Measurements from ENCODE around the gene FAM83G. TPM values are rescaled to one million over a fixed set of nuclear protein-coding genes. Genes with fewer than 3 reads are reported as not detected.
"Not testable (repeated sequence)": the region's sequence is repeated elsewhere in the genome, so short reads cannot be mapped to it uniquely, and the experiment has no call there.

Gene FAM83G
- total RNA-seq, 1 experiment from 2014 or later, result 38.7 TPM

DNA sequence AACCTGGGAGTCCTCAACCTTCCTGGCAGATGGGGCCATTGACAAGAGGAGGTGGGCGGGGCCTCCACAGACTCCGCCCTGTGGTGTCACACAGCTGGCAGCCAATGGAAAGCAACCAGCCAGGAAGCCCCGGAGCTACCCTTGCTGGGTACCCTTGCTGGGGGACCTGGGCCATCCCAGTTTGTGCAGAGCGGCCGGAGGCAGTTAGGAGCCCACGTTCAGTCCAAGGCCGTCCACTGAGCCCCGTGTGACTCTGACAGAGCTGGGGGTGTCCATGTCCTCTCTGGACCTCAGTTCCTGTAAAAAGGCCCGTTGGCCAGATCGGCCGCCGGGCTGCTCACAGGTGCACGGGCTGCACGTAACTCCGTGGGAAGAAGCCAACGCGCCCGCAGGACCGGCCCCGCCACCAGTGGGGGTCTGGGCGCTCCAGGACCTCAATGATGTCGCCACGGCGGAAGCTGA, 17.1 kb upstream of the FAM83G start:
- WGBS (ENCODE audit: extremely low coverage, insufficient read length, low lambda C conversion rate), result no CpG with 5 or more reads among the region's 24 CpGs
- H3K27ac Mint-ChIP-seq, result peak overlapping the region in 1 of 3 experiments; percentile 62; a peak in 1 of 7 replicates
- Histone ChIP-seq H3K23me2 (ENCODE audit: insufficient read length, low read depth, low read length, poor library complexity, severe bottlenecking) (no peaks in the 10 kb centered on the region), H3K18ac (ENCODE audit: insufficient read length, low read depth, low read length) (no peak overlapping the region), H3K79me2 (ENCODE audit: insufficient read depth, low read length) (no peaks in the 10 kb centered on the region), H3K4me2 (ENCODE audit: insufficient read depth, insufficient read length, low read length) (no peak overlapping the region), H4K20me1 (ENCODE audit: control insufficient read depth, insufficient read depth, insufficient read length) (no peaks in the 10 kb centered on the region), H2AFZ (ENCODE audit: low read length) (no peak overlapping the region), H3K79me1 (ENCODE audit: insufficient read depth, low read depth, low read length, poor library complexity, severe bottlenecking) (no peaks in the 10 kb centered on the region), H3K56ac (ENCODE audit: insufficient read length, low read depth, low read length) (no peak overlapping the region), H4K91ac (ENCODE audit: insufficient read length, low read depth, low read length) (no peak overlapping the region), H3K23ac (ENCODE audit: insufficient read length, low read depth, low read length) (no peak overlapping the region), H3K27me3 (ENCODE audit: insufficient read depth, low read length) (no peaks in the 10 kb centered on the region; the same call in 1 of the 2 replicates), H3K27ac (ENCODE audit: insufficient read length, low read depth, low read length) (no peak overlapping the region), H3K9me3 (ENCODE audit: control insufficient read depth, low read depth, low read length) (no peaks in the 10 kb centered on the region), H4K5ac (ENCODE audit: insufficient read length, low read depth, low read length) (no peak overlapping the region), H3K4me1 (ENCODE audit: insufficient read depth, low read length) (no peaks in the 10 kb centered on the region), H3K9ac (ENCODE audit: extremely low read depth, insufficient read length, low read length) (no peak overlapping the region), H2BK120ac (ENCODE audit: low read depth, low read length, poor library complexity, severe bottlenecking) (no peak overlapping the region), H2BK5ac (ENCODE audit: insufficient read length, low read length) (no peak overlapping the region), H2BK15ac (ENCODE audit: low read depth, low read length) (no peak overlapping the region), H3K4ac (ENCODE audit: low read depth, low read length) (no peak overlapping the region), H2BK12ac (ENCODE audit: insufficient read length, low read depth, low read length) (no peak overlapping the region), H4K8ac (replicated peaks; ENCODE audit: insufficient read length, low read depth, low read length) (no peak overlapping the region), H2BK20ac (ENCODE audit: low read depth, low read length, poor library complexity, severe bottlenecking) (no peak overlapping the region), H3T11ph (ENCODE audit: low read length) (no peak overlapping the region), H3K14ac (ENCODE audit: insufficient read depth, low read length) (no peak overlapping the region), H2AK5ac (ENCODE audit: insufficient read length, low read length) (no peak overlapping the region)
- H3K4me3 Mint-ChIP-seq, result no peak overlapping the region
- H3K4me1 Mint-ChIP-seq, result peaks cover 0 to 15% of the 10 kb centered on the region in 2 experiments; a peak in 2 of 4 replicates
- no peaks in the 10 kb centered on the region for H3K9me3 Mint-ChIP-seq
- no peaks in the 10 kb centered on the region; a peak in 1 of 7 replicates for H3K36me3 Mint-ChIP-seq (ENCODE audit: insufficient read depth in 1 of 3, low read depth in 3 of 3)
- TF ChIP-seq, protein P1, sequence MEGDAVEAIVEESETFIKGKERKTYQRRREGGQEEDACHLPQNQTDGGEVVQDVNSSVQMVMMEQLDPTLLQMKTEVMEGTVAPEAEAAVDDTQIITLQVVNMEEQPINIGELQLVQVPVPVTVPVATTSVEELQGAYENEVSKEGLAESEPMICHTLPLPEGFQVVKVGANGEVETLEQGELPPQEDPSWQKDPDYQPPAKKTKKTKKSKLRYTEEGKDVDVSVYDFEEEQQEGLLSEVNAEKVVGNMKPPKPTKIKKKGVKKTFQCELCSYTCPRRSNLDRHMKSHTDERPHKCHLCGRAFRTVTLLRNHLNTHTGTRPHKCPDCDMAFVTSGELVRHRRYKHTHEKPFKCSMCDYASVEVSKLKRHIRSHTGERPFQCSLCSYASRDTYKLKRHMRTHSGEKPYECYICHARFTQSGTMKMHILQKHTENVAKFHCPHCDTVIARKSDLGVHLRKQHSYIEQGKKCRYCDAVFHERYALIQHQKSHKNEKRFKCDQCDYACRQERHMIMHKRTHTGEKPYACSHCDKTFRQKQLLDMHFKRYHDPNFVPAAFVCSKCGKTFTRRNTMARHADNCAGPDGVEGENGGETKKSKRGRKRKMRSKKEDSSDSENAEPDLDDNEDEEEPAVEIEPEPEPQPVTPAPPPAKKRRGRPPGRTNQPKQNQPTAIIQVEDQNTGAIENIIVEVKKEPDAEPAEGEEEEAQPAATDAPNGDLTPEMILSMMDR (conservative IDR thresholded peaks at IDR 0.05), result no peak
- peak; percentile 74 for DNase-seq
- H3K27me3 Mint-ChIP-seq (ENCODE audit: low read depth), result peaks cover 4% of the 10 kb centered on the region

DNA sequence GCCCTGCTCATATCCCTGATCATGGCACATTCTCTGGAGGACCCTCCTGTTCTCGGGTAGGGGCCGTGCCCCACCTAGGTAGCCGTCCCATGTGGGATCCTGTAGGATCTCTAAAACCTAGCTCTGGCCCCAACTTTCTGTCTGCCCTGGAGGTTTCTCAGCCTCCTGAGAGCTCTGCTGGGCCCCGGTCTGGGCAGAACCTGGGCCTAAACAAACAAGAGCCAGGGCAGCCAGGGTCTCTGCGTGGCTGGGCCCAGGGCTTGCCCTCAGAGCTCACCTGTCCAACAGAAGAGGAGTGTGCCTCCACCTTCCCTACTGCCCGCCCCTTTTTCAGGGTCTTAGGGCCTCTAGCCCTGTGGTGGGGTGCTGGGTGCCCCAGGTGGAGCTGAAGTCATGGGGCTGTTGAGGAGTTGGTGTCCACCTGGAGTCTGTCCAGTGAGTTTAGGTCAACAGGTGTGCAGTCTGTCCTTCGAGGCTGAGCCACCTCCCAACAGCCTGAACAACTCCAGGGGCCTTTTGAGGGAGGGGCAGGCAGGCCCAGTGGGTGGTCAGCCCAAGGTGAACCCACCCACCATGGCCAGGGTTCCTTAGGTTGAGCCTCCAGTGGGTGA, 16.6 kb upstream of the FAM83G start:
- no CpG with 5 or more reads among the region's 7 CpGs for WGBS (ENCODE audit: extremely low coverage, insufficient read length, low lambda C conversion rate)
- H2BK5ac ChIP-seq (ENCODE audit: insufficient read length, low read length); H4K8ac ChIP-seq (replicated peaks; ENCODE audit: insufficient read length, low read depth, low read length); H4K5ac ChIP-seq (ENCODE audit: insufficient read length, low read depth, low read length); H3K23ac ChIP-seq (ENCODE audit: insufficient read length, low read depth, low read length); H2AFZ ChIP-seq (ENCODE audit: low read length); H3K9me3 ChIP-seq (ENCODE audit: control insufficient read depth, low read depth, low read length); H3K36me3 Mint-ChIP-seq (ENCODE audit: insufficient read depth in 1 of 3, low read depth in 3 of 3); H3K27me3 Mint-ChIP-seq (ENCODE audit: low read depth); H3K4me3 Mint-ChIP-seq; H2BK15ac ChIP-seq (ENCODE audit: low read depth, low read length); DNase-seq; H3K27me3 ChIP-seq (ENCODE audit: insufficient read depth, low read length); H3K18ac ChIP-seq (ENCODE audit: insufficient read length, low read depth, low read length); H3K4me2 ChIP-seq (ENCODE audit: insufficient read depth, insufficient read length, low read length); H2AK5ac ChIP-seq (ENCODE audit: insufficient read length, low read length); H3K9me3 Mint-ChIP-seq; H3K56ac ChIP-seq (ENCODE audit: insufficient read length, low read depth, low read length); H2BK20ac ChIP-seq (ENCODE audit: low read depth, low read length, poor library complexity, severe bottlenecking); H3K14ac ChIP-seq (ENCODE audit: insufficient read depth, low read length); H3T11ph ChIP-seq (ENCODE audit: low read length); H3K79me2 ChIP-seq (ENCODE audit: insufficient read depth, low read length); H3K23me2 ChIP-seq (ENCODE audit: insufficient read length, low read depth, low read length, poor library complexity, severe bottlenecking); H3K79me1 ChIP-seq (ENCODE audit: insufficient read depth, low read depth, low read length, poor library complexity, severe bottlenecking); H3K4me1 ChIP-seq (ENCODE audit: insufficient read depth, low read length); H2BK12ac ChIP-seq (ENCODE audit: insufficient read length, low read depth, low read length); H3K27ac Mint-ChIP-seq; H3K4ac ChIP-seq (ENCODE audit: low read depth, low read length); H4K91ac ChIP-seq (ENCODE audit: insufficient read length, low read depth, low read length); H2BK120ac ChIP-seq (ENCODE audit: low read depth, low read length, poor library complexity, severe bottlenecking); H4K20me1 ChIP-seq (ENCODE audit: control insufficient read depth, insufficient read depth, insufficient read length); H3K27ac ChIP-seq (ENCODE audit: insufficient read length, low read depth, low read length); H3K9ac ChIP-seq (ENCODE audit: extremely low read depth, insufficient read length, low read length): not testable (repeated sequence)
- peaks cover 0 to 15% of the 10 kb centered on the region in 2 experiments; a peak in 2 of 4 replicates for H3K4me1 Mint-ChIP-seq
